Measurements from ENCODE around the gene PKMYT1. TPM values are rescaled to one million over a fixed set of nuclear protein-coding genes. Genes with fewer than 3 reads are reported as not detected.

Gene PKMYT1
- total RNA-seq, 1 experiment from 2014 or later: 105 TPM

DNA sequence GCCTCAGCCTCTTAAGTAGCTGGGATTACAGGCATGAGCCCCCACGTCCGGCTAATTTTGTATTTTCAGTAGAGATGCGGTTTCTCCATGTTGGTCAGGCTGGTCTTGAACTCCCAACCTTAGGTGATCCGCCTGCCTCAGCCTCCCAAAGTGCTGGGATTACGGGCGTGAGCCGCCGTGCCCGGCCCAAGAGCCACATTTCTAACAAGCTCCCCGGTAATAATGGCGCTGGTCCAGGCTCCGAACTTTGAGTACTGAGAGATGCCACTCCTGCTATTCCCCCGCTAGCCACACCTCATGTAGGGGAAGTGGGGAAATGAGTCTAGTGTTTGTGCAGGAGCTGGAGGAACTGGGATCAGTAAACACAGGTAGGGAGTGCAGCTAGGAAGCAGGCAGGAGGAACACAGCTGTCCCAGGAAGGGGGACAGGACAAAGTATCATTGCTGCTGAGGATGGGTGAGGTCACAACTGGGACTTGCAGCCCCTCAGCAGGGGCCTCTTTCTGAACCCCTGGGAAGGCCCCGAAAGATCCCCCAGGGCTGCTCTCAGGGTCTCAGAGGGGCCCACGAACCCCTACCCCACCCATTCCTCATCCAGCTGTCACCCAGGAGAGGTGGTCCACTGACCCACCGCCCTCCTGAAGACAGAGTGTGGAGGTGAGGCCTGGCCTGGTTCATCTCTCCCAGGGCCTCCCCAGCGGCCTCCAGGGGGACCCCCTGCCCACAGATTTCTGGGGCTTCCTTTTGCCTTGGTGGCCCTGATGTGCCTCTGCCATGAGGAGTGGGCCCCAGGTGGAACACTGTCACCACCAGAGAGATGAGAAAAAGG, 19.8 kb downstream of the PKMYT1 start:
- peaks cover 3% of the 10 kb centered on the region; the same call in 1 of the 2 replicates for H3K4me1 ChIP-seq (replicated peaks; ENCODE audit: insufficient read depth)
- H2AFZ ChIP-seq: no peak overlapping the region
- CTCF ChIA-PET: no interaction called here

DNA sequence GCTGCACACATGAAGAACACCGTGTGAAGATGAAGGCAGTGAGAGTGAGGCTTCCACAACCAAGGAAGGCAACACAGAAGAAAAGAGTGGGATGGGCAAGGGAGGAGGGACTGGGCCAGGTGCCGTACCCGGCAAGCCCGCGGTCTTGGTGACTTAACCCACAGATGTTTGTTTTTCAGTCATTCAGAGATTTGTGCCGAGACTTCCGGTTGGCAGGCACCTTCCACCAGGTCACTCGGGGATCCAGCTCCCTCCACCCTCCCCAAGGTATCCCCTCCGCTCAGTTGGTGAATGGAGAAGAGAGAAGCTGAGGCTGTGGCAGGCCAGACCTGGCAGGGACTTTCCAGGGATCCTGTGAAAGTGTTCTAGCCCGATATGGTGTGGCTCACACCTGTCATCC, 21.0 kb downstream of the PKMYT1 start:
- no peaks in the 10 kb centered on the region for H3K27me3 ChIP-seq (ENCODE audit: insufficient read depth, low read depth)
- peaks cover 21% of the 10 kb centered on the region; the same call in 1 of the 2 replicates for H3F3A ChIP-seq (ENCODE audit: insufficient read depth, low read depth)
- H3K36me3 ChIP-seq (ENCODE audit: low read depth): no peaks in the 10 kb centered on the region
- H3K4me1 ChIP-seq (replicated peaks; ENCODE audit: insufficient read depth): no peaks in the 10 kb centered on the region
- DNase-seq: no peak
- H4K20me1 ChIP-seq (ENCODE audit: insufficient read depth): no peaks in the 10 kb centered on the region
- TF ChIP-seq EZH2 (IDR thresholded peaks at IDR 0.05; ENCODE audit: low read depth): no peak
- TF ChIP-seq, protein P1, sequence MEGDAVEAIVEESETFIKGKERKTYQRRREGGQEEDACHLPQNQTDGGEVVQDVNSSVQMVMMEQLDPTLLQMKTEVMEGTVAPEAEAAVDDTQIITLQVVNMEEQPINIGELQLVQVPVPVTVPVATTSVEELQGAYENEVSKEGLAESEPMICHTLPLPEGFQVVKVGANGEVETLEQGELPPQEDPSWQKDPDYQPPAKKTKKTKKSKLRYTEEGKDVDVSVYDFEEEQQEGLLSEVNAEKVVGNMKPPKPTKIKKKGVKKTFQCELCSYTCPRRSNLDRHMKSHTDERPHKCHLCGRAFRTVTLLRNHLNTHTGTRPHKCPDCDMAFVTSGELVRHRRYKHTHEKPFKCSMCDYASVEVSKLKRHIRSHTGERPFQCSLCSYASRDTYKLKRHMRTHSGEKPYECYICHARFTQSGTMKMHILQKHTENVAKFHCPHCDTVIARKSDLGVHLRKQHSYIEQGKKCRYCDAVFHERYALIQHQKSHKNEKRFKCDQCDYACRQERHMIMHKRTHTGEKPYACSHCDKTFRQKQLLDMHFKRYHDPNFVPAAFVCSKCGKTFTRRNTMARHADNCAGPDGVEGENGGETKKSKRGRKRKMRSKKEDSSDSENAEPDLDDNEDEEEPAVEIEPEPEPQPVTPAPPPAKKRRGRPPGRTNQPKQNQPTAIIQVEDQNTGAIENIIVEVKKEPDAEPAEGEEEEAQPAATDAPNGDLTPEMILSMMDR (conservative IDR thresholded peaks at IDR 0.05): no peak
- H3K27ac ChIP-seq: no peak overlapping the region
- no peak overlapping the region for H3K4me2 ChIP-seq
- no peak overlapping the region for H3K4me3 ChIP-seq
- ChIA-PET POLR2A (ENCODE audit: unreplicated experiment) (interaction anchor here (0.6 kb wide), 1 partner anchor 14 kb away, joined by 4 read pairs; no protein-coding TSS in a partner anchor), CTCF (interaction anchor here (0.7 kb wide), 1 partner anchor 11 kb away, joined by 3 read pairs; no protein-coding TSS in a partner anchor)
- no peaks in the 10 kb centered on the region for H3K79me2 ChIP-seq (ENCODE audit: low read depth)
- H2AFZ ChIP-seq: no peak overlapping the region
- no TSS peak for BruUV-seq (replicated peaks)
- intact Hi-C loops (cut with micrococcal nuclease; ENCODE audit: unreplicated experiment): no loop called here
- H3K9me3 ChIP-seq (ENCODE audit: insufficient read depth, low read depth): no peaks in the 10 kb centered on the region
- no peaks in the 10 kb centered on the region for H3K9me2 ChIP-seq (ENCODE audit: insufficient read depth)

More for the DNA sequence above, 19.8 kb downstream of the PKMYT1 start:
- intact Hi-C loops (cut with micrococcal nuclease; ENCODE audit: unreplicated experiment): loop anchor here (10.0 kb wide), 1 partner anchor 76 kb away; the partner anchor contains the start of gene FLYWCH2
- POLR2A ChIA-PET (ENCODE audit: unreplicated experiment): no interaction called here
- BruUV-seq (replicated peaks): no TSS peak
- Histone ChIP-seq H3K9me2 (ENCODE audit: insufficient read depth) (no peaks in the 10 kb centered on the region), H3K36me3 (ENCODE audit: low read depth) (no peaks in the 10 kb centered on the region), H3F3A (ENCODE audit: insufficient read depth, low read depth) (peaks cover 27% of the 10 kb centered on the region; the same call in 1 of the 2 replicates), H3K4me3 (no peak overlapping the region), H3K4me2 (no peak overlapping the region), H4K20me1 (ENCODE audit: insufficient read depth) (no peaks in the 10 kb centered on the region), H3K9me3 (ENCODE audit: insufficient read depth, low read depth) (no peaks in the 10 kb centered on the region), H3K27ac (no peak overlapping the region), H3K27me3 (ENCODE audit: insufficient read depth, low read depth) (no peaks in the 10 kb centered on the region), H3K79me2 (ENCODE audit: low read depth) (no peaks in the 10 kb centered on the region)
- TF ChIP-seq, protein P1 (conservative IDR thresholded peaks at IDR 0.05): no peak
- no peak for TF ChIP-seq EZH2 (IDR thresholded peaks at IDR 0.05; ENCODE audit: low read depth)
- DNase-seq: no peak

DNA sequence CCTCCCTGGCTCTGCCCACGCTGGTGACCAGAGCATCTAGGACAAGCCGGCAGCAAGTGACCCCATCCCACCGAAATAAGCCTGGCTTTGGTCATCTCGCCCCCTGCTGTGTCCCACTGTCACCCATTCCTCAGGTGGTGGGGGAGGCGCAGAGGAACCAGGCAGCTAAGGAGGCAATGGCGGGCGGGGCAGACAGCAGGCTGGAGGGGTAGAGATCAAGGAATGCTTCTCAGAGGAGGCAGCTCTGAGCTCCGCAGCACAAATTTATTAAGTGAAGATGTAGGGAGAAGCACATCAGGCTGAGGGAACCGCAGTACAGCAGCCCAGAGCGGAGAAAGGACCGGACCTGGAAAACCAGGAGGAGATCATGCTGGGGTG, 23.7 kb downstream of the PKMYT1 start:
- CTCF ChIA-PET: no interaction called here
- BruUV-seq (replicated peaks): no TSS peak

More for the DNA sequence above, 23.7 kb downstream of the PKMYT1 start:
- intact Hi-C loops (cut with micrococcal nuclease; ENCODE audit: unreplicated experiment): no loop called here
- TF ChIP-seq, protein P1 (conservative IDR thresholded peaks at IDR 0.05): no peak
- TF ChIP-seq EZH2 (IDR thresholded peaks at IDR 0.05; ENCODE audit: low read depth): no peak
- no peaks in the 10 kb centered on the region for H4K20me1 ChIP-seq (ENCODE audit: insufficient read depth)
- H3K36me3 ChIP-seq (ENCODE audit: low read depth): no peaks in the 10 kb centered on the region
- no peak overlapping the region for H3K4me3 ChIP-seq
- no peaks in the 10 kb centered on the region for H3K9me3 ChIP-seq (ENCODE audit: insufficient read depth, low read depth)
- no peaks in the 10 kb centered on the region for H3K27me3 ChIP-seq (ENCODE audit: insufficient read depth, low read depth)
- H2AFZ ChIP-seq: no peak overlapping the region
- H3K79me2 ChIP-seq (ENCODE audit: low read depth): no peaks in the 10 kb centered on the region
- no peaks in the 10 kb centered on the region for H3K4me1 ChIP-seq (replicated peaks; ENCODE audit: insufficient read depth)
- H3K9me2 ChIP-seq (ENCODE audit: insufficient read depth): no peaks in the 10 kb centered on the region
- no peak for DNase-seq
- H3K27ac ChIP-seq: no peak overlapping the region
- H3F3A ChIP-seq (ENCODE audit: insufficient read depth, low read depth): 0 out of 2 replicates have a peak, but pooled peaks cover 7% of the 10 kb centered on the region
- POLR2A ChIA-PET (ENCODE audit: unreplicated experiment): no interaction called here
- no peak overlapping the region for H3K4me2 ChIP-seq
